ENCODE results near the gene TFCP2L1.

DNA sequence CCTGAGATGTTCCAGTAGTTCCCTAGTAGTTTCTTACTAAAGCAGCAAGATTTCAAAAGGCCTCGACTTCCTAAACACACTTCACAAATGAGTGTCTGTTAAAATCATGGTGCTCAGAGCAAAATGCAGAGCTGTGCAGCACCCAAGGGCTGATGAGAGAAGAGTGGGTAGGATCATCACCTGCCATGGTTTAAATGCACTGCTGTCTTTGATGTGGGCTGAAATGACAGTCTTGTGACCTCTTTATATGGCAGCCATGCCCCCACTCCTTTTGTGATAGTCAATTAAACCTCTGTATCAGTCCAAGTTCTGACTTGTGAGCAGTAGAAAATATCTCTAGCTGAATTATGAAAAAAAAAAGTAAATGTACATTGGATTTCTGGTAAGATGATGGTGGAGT lies 107.1 kb downstream of the TFCP2L1 start:
- TF ChIP-seq, protein P1, sequence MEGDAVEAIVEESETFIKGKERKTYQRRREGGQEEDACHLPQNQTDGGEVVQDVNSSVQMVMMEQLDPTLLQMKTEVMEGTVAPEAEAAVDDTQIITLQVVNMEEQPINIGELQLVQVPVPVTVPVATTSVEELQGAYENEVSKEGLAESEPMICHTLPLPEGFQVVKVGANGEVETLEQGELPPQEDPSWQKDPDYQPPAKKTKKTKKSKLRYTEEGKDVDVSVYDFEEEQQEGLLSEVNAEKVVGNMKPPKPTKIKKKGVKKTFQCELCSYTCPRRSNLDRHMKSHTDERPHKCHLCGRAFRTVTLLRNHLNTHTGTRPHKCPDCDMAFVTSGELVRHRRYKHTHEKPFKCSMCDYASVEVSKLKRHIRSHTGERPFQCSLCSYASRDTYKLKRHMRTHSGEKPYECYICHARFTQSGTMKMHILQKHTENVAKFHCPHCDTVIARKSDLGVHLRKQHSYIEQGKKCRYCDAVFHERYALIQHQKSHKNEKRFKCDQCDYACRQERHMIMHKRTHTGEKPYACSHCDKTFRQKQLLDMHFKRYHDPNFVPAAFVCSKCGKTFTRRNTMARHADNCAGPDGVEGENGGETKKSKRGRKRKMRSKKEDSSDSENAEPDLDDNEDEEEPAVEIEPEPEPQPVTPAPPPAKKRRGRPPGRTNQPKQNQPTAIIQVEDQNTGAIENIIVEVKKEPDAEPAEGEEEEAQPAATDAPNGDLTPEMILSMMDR (conservative IDR thresholded peaks at IDR 0.05; ENCODE audit: low read depth, low read length) = no peak
- no peak for TF ChIP-seq EZH2phosphoT487 (IDR thresholded peaks at IDR 0.05; ENCODE audit: borderline replicate concordance, low read length)
